Measurements from ENCODE around the gene FIS1.

- TF ChIP-seq CTCF (IDR thresholded peaks at IDR 0.05) = no peak
- TF ChIP-seq POLR2AphosphoS5 (IDR thresholded peaks at IDR 0.05) = no peak
- no peak for TF ChIP-seq POLR2A (IDR thresholded peaks at IDR 0.05)
These were observed 42.3 kb downstream of the FIS1 start for GRCh38 chr7:101202603-101202918.
